ENCODE results near the gene PRRC2C. TPM values are rescaled to one million over a fixed set of nuclear protein-coding genes. Genes with fewer than 3 reads are reported as not detected.
"Not testable (repeated sequence)": the region's sequence is repeated elsewhere in the genome, so short reads cannot be mapped to it uniquely, and the experiment has no call there.

The PRRC2C gene
- total RNA-seq, 1 donor from 2014 or later = 225 TPM

DNA sequence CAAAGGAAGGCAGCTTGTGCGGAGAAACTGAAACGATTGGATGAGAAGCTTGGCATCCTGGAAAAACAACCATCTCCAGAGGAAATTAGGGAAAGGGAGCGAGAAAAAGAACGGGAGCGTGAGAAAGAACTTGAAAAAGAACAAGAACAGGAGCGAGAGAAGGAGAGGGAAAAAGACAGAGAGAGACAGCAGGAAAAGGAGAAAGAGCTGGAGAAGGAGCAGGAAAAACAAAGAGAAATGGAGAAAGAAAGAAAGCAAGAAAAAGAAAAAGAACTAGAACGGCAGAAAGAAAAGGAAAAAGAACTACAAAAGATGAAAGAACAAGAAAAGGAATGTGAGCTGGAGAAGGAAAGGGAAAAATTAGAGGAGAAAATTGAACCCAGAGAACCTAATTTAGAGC, 47.2 kb downstream of the PRRC2C start:
- DNase-seq (ENCODE audit: low spot score in 2 of 2, unreplicated experiment in 2 of 2) = no peak
- TF ChIP-seq, protein P1, sequence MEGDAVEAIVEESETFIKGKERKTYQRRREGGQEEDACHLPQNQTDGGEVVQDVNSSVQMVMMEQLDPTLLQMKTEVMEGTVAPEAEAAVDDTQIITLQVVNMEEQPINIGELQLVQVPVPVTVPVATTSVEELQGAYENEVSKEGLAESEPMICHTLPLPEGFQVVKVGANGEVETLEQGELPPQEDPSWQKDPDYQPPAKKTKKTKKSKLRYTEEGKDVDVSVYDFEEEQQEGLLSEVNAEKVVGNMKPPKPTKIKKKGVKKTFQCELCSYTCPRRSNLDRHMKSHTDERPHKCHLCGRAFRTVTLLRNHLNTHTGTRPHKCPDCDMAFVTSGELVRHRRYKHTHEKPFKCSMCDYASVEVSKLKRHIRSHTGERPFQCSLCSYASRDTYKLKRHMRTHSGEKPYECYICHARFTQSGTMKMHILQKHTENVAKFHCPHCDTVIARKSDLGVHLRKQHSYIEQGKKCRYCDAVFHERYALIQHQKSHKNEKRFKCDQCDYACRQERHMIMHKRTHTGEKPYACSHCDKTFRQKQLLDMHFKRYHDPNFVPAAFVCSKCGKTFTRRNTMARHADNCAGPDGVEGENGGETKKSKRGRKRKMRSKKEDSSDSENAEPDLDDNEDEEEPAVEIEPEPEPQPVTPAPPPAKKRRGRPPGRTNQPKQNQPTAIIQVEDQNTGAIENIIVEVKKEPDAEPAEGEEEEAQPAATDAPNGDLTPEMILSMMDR (IDR thresholded peaks at IDR 0.05; ENCODE audit: unreplicated experiment) = no peak
- no peak overlapping the region for H3K27ac Mint-ChIP-seq
- peaks cover 59% of the 10 kb centered on the region for H3K36me3 Mint-ChIP-seq
- H3K27me3 Mint-ChIP-seq (ENCODE audit: low read depth) = no peaks in the 10 kb centered on the region
- no peaks in the 10 kb centered on the region for H3K4me1 Mint-ChIP-seq
- H3K4me3 Mint-ChIP-seq = no peak overlapping the region
- H3K9me3 Mint-ChIP-seq = no peaks in the 10 kb centered on the region

DNA sequence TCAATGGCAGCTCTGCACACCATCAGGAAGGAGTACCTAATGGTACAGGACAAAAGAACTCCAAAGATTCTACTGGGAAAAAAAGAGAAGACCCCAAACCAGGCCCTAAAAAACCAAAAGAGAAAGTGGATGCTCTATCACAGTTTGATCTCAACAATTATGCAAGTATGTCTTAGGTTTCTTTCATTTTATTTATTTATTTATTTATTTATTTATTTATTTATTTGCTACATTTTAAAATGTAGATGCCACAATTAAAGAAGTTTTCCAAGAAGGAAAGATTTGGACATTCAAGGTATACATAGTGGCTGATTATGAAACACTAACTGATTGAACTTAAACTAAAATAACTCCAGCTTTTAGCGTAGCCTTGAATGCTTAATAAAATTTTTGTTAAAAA, 60.2 kb downstream of the PRRC2C start:
- TF ChIP-seq, protein P1 (IDR thresholded peaks at IDR 0.05; ENCODE audit: unreplicated experiment) = no peak
- peaks cover 51% of the 10 kb centered on the region for H3K36me3 Mint-ChIP-seq
- no peak for DNase-seq (ENCODE audit: low spot score in 2 of 2, unreplicated experiment in 2 of 2)
- H3K4me1 Mint-ChIP-seq = peaks cover 3% of the 10 kb centered on the region
- peaks cover 5% of the 10 kb centered on the region for H3K9me3 Mint-ChIP-seq
- H3K27ac Mint-ChIP-seq = no peak overlapping the region
- H3K4me3 Mint-ChIP-seq = no peak overlapping the region
- no peaks in the 10 kb centered on the region for H3K27me3 Mint-ChIP-seq (ENCODE audit: low read depth)

DNA sequence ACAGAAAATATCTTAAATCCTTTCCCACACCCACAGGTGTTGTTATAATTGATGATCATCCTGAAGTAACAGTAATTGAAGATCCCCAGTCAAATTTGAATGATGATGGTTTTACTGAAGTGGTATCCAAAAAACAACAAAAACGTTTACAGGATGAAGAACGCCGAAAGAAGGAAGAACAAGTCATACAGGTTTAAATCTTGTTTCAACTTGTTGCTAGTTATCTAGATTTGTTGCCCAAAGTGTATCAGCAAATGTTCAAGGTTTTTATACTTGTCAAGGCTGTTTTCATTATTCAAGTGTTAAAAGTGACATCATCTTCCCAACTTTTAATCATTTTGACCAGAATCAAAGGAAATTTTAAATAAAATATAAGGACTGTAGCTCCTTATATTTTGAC, 64.7 kb downstream of the PRRC2C start:
- TF ChIP-seq, protein P1 (IDR thresholded peaks at IDR 0.05; ENCODE audit: unreplicated experiment) = no peak
- Mint-ChIP-seq H3K36me3 (peaks cover 69% of the 10 kb centered on the region), H3K4me1 (peaks cover 3% of the 10 kb centered on the region), H3K9me3 (peaks cover 41% of the 10 kb centered on the region), H3K4me3 (no peak overlapping the region), H3K27me3 (ENCODE audit: low read depth) (no peaks in the 10 kb centered on the region), H3K27ac (no peak overlapping the region)
- no peak for DNase-seq (ENCODE audit: low spot score in 2 of 2, unreplicated experiment in 2 of 2)

DNA sequence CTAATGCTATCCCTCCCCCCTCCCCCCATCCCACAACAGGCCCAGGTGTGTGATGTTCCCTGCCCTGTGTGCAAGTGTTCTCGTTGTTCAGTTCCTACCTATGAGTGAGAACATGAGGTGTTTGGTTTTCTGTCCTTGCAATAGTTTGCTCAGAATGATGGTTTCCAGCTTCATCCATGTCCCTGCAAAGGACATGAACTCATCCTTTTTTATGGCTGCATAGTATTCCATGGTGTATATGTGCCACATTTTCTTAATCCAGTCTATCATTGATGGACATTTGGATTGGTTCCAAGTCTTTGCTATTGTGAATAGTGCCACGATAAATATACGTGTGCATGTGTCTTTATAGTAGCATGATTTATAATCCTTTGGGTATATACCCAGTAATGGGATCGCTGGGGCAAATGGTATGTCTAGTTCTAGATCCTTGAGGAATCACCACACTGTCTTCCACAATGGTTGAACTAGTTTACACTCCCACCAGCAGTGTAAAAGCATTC, 65.3 kb downstream of the PRRC2C start:
- not testable (repeated sequence) for H3K4me1 Mint-ChIP-seq; H3K4me3 Mint-ChIP-seq; H3K27me3 Mint-ChIP-seq (ENCODE audit: low read depth); H3K27ac Mint-ChIP-seq; DNase-seq (ENCODE audit: low spot score in 2 of 2, unreplicated experiment in 2 of 2)
- peaks cover 72% of the 10 kb centered on the region for H3K36me3 Mint-ChIP-seq
- H3K9me3 Mint-ChIP-seq = peaks cover 45% of the 10 kb centered on the region

DNA sequence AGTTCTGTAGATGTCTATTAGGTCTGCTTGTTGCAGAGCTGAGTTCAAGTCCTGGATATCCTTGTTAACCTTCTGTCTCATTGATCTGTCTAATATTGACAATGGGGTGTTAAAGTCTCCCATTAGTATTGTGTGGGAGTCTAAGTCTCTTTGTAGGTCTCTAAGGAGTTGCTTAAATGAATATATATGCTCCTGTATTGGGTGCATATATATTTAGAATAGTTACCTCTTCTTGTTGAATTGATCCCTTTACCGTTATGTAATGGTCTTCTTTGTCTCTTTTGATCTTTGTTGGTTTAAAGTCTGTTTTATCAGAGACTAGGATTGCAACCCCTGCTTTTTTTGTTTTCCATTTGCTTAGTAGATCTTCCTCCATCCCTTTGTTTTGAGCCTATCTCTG, 68.6 kb downstream of the PRRC2C start:
- not testable (repeated sequence) for H3K4me3 Mint-ChIP-seq

DNA sequence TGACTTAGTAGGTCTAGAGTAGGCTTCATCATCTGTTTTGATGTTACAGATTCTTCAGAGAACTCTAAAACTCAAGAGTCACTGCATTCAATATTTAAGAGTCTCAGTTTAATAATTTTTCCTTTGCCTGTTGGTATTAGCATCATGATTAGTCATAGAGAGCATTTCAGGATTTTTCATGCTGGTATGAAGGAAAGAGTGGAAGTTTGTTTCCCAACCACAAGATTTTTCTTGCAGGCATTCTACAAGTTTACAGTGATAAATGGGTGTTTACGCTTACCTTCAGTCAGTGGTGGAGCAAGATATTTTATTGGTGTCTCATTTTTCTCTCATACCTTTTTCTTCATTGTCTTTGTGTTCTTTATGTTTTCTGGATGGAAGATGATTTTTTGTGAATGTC, 78.3 kb downstream of the PRRC2C start:
- H3K9me3 Mint-ChIP-seq = peaks cover 10% of the 10 kb centered on the region
- TF ChIP-seq, protein P1 (IDR thresholded peaks at IDR 0.05; ENCODE audit: unreplicated experiment) = no peak

More for the DNA sequence above, 68.6 kb downstream of the PRRC2C start:
- H3K9me3 Mint-ChIP-seq = peaks cover 62% of the 10 kb centered on the region
- not testable (repeated sequence) for H3K4me1 Mint-ChIP-seq; DNase-seq (ENCODE audit: low spot score in 2 of 2, unreplicated experiment in 2 of 2); H3K27me3 Mint-ChIP-seq (ENCODE audit: low read depth); H3K27ac Mint-ChIP-seq
- H3K36me3 Mint-ChIP-seq = peaks cover 92% of the 10 kb centered on the region

DNA sequence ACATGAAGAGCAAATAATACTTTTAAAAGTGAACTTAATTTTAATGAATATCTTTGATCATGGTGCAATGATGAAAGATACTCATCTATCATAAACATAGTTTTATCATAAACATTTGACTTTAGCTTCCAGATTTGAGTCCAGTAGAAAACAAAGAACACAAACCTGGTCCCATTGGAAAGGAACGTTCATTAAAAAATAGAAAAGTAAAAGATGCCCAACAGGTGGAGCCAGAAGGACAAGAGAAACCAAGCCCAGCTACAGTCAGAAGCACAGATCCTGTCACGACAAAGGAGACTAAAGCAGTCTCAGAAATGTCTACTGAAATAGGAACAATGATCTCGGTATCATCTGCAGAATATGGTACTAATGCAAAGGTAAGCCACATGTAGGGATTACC, 81.1 kb downstream of the PRRC2C start:
- TF ChIP-seq, protein P1 (IDR thresholded peaks at IDR 0.05; ENCODE audit: unreplicated experiment) = no peak
- Mint-ChIP-seq H3K9me3 (no peaks in the 10 kb centered on the region), H3K36me3 (peaks cover 21% of the 10 kb centered on the region), H3K27ac (no peak overlapping the region), H3K4me1 (no peaks in the 10 kb centered on the region), H3K27me3 (ENCODE audit: low read depth) (no peaks in the 10 kb centered on the region), H3K4me3 (no peak overlapping the region)
- no peak for DNase-seq (ENCODE audit: low spot score in 2 of 2, unreplicated experiment in 2 of 2)

More for the DNA sequence above, 78.3 kb downstream of the PRRC2C start:
- Mint-ChIP-seq H3K36me3 (peaks cover 30% of the 10 kb centered on the region), H3K27me3 (ENCODE audit: low read depth) (no peaks in the 10 kb centered on the region), H3K4me1 (no peaks in the 10 kb centered on the region), H3K27ac (no peak overlapping the region), H3K4me3 (no peak overlapping the region)
- no peak for DNase-seq (ENCODE audit: low spot score in 2 of 2, unreplicated experiment in 2 of 2)
